Measurements from ENCODE around the gene PLCB4. TPM values are rescaled to one million over a fixed set of nuclear protein-coding genes. Genes with fewer than 3 reads are reported as not detected.
"Not testable (repeated sequence)": the region's sequence is repeated elsewhere in the genome, so short reads cannot be mapped to it uniquely, and the experiment has no call there.

The PLCB4 gene
- polyA plus RNA-seq, 1 donor (not counting 4 experiments of a cell fraction or from before 2014, with no cell fraction given), result 4.1 TPM

GRCh38 chr20:9375221-9375681 lies 306.4 kb downstream of the PLCB4 start:
- Histone ChIP-seq H3K27me3 (ENCODE audit: control insufficient read depth, extremely low read depth, insufficient read depth, low read length) (no peaks in the 10 kb centered on the region), H3K9ac (ENCODE audit: control insufficient read depth, extremely low read depth, insufficient read depth, low read length) (no peak overlapping the region), H3K79me2 (ENCODE audit: control insufficient read depth, insufficient read depth, low read length) (no peaks in the 10 kb centered on the region), H3K27ac (ENCODE audit: control insufficient read depth, insufficient read depth, low read length) (no peak overlapping the region), H3K4me1 (ENCODE audit: control insufficient read depth, extremely low read depth, insufficient read depth, low read length) (no peaks in the 10 kb centered on the region), H3K4me2 (ENCODE audit: control insufficient read depth, extremely low read depth, insufficient read depth, low read depth, low read length) (no peak overlapping the region), H3K9me1 (ENCODE audit: control insufficient read depth, extremely low read depth, insufficient read depth, low read length) (no peaks in the 10 kb centered on the region), H3K9me3 (ENCODE audit: control insufficient read depth, low read depth, low read length) (no peaks in the 10 kb centered on the region), H3K4me3 (ENCODE audit: control insufficient read depth in 2 of 3, extremely low read depth in 1 of 3, insufficient read depth in 2 of 3, low read depth in 1 of 3, low read length in 3 of 3) (no peak overlapping the region), H2AFZ (ENCODE audit: control insufficient read depth, low read length) (no peak overlapping the region), H4K20me1 (ENCODE audit: control insufficient read depth, extremely low read depth, insufficient read depth, low read length) (no peaks in the 10 kb centered on the region), H3K36me3 (ENCODE audit: control insufficient read depth in 2 of 2, extremely low read depth in 1 of 2, insufficient read depth in 2 of 2, low read length in 2 of 2) (no peaks in the 10 kb centered on the region)
- DNase-seq (ENCODE audit: low read depth, low spot score) (no peak), FAIRE-seq (no peak)
- no peak for TF ChIP-seq CTCF (optimal IDR thresholded peaks at IDR 0.05 in 1 of 3, IDR thresholded peaks at IDR 0.05 in 1 of 3, conservative IDR thresholded peaks at IDR 0.05 in 1 of 3; ENCODE audit: extremely low read depth in 1 of 3, insufficient read depth in 2 of 3, low read length in 3 of 3)
- dilution Hi-C loops (cut with MboI; ENCODE audit: extremely low pct_ligation_motif_present, low sequenced_read_pairs), result no loop called here

GRCh38 chr20:9377007-9377406 lies 308.1 kb downstream of the PLCB4 start:
- Histone ChIP-seq H3K4me3 (ENCODE audit: control insufficient read depth in 2 of 3, extremely low read depth in 1 of 3, insufficient read depth in 2 of 3, low read depth in 1 of 3, low read length in 3 of 3) (no peak overlapping the region), H3K4me1 (ENCODE audit: control insufficient read depth, extremely low read depth, insufficient read depth, low read length) (no peaks in the 10 kb centered on the region), H3K79me2 (ENCODE audit: control insufficient read depth, insufficient read depth, low read length) (no peaks in the 10 kb centered on the region), H3K27me3 (ENCODE audit: control insufficient read depth, extremely low read depth, insufficient read depth, low read length) (no peaks in the 10 kb centered on the region), H2AFZ (ENCODE audit: control insufficient read depth, low read length) (no peak overlapping the region), H3K4me2 (ENCODE audit: control insufficient read depth, extremely low read depth, insufficient read depth, low read depth, low read length) (no peak overlapping the region), H3K27ac (ENCODE audit: control insufficient read depth, insufficient read depth, low read length) (no peak overlapping the region), H3K9ac (ENCODE audit: control insufficient read depth, extremely low read depth, insufficient read depth, low read length) (no peak overlapping the region), H3K36me3 (ENCODE audit: control insufficient read depth in 2 of 2, extremely low read depth in 1 of 2, insufficient read depth in 2 of 2, low read length in 2 of 2) (no peaks in the 10 kb centered on the region), H3K9me1 (ENCODE audit: control insufficient read depth, extremely low read depth, insufficient read depth, low read length) (no peaks in the 10 kb centered on the region), H3K9me3 (ENCODE audit: control insufficient read depth, low read depth, low read length) (no peaks in the 10 kb centered on the region), H4K20me1 (ENCODE audit: control insufficient read depth, extremely low read depth, insufficient read depth, low read length) (no peaks in the 10 kb centered on the region)
- TF ChIP-seq CTCF (optimal IDR thresholded peaks at IDR 0.05 in 1 of 3, IDR thresholded peaks at IDR 0.05 in 1 of 3, conservative IDR thresholded peaks at IDR 0.05 in 1 of 3; ENCODE audit: extremely low read depth in 1 of 3, insufficient read depth in 2 of 3, low read length in 3 of 3), result no peak
- no peak for TF ChIP-seq EZH2 (IDR thresholded peaks at IDR 0.05; ENCODE audit: low read length)
- DNase-seq (ENCODE audit: low read depth, low spot score) (no peak), FAIRE-seq (no peak)
- dilution Hi-C loops (cut with MboI; ENCODE audit: extremely low pct_ligation_motif_present, low sequenced_read_pairs), result no loop called here

GRCh38 chr20:9385345-9386310 lies 316.7 kb downstream of the PLCB4 start:
- H3K79me2 ChIP-seq (ENCODE audit: control insufficient read depth, insufficient read depth, low read length); dilution Hi-C loops (cut with MboI; ENCODE audit: extremely low pct_ligation_motif_present, low sequenced_read_pairs); H3K4me3 ChIP-seq (ENCODE audit: control insufficient read depth in 2 of 3, extremely low read depth in 1 of 3, insufficient read depth in 2 of 3, low read depth in 1 of 3, low read length in 3 of 3); H3K9me3 ChIP-seq (ENCODE audit: control insufficient read depth, low read depth, low read length); H3K9ac ChIP-seq (ENCODE audit: control insufficient read depth, extremely low read depth, insufficient read depth, low read length); DNase-seq (ENCODE audit: low read depth, low spot score); H4K20me1 ChIP-seq (ENCODE audit: control insufficient read depth, extremely low read depth, insufficient read depth, low read length); H3K27ac ChIP-seq (ENCODE audit: control insufficient read depth, insufficient read depth, low read length); H3K4me1 ChIP-seq (ENCODE audit: control insufficient read depth, extremely low read depth, insufficient read depth, low read length); H3K36me3 ChIP-seq (ENCODE audit: control insufficient read depth in 2 of 2, extremely low read depth in 1 of 2, insufficient read depth in 2 of 2, low read length in 2 of 2); FAIRE-seq; H3K27me3 ChIP-seq (ENCODE audit: control insufficient read depth, extremely low read depth, insufficient read depth, low read length); H3K9me1 ChIP-seq (ENCODE audit: control insufficient read depth, extremely low read depth, insufficient read depth, low read length); H2AFZ ChIP-seq (ENCODE audit: control insufficient read depth, low read length); H3K4me2 ChIP-seq (ENCODE audit: control insufficient read depth, extremely low read depth, insufficient read depth, low read depth, low read length): not testable (repeated sequence)
